ENCODE measurements around the gene KRT20. TPM values are rescaled to one million over a fixed set of nuclear protein-coding genes. Genes with fewer than 3 reads are reported as not detected.
"Not testable (repeated sequence)": the region's sequence is repeated elsewhere in the genome, so short reads cannot be mapped to it uniquely, and the experiment has no call there.

Gene KRT20
- total RNA-seq, 4 donors from 2014 or later = 207 to 797 (median 735) TPM

DNA sequence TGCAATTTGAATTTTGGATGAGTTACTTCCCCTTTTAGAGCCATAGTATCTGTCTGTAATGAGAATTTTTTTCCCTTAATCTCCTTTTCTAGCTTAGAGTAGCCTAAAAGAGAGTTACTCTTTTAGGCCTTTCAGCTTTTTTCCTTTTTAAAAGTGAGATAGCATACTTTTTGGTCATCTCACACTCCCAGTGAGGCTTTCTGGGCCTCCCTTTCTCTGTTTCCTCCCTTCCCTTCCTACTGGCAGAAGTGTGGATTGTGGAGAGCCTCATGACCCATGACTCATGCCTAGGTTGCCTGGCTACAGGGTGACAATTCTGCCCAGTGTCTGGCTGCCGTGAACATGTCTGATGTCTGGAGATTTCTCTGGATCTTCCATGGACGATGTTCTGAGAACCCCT lies 37.2 kb upstream of the KRT20 start:
- H3K27ac ChIP-seq = no peak overlapping the region
- no peak overlapping the region for H3K4me3 ChIP-seq
- DNase-seq = no peak
- intact Hi-C loops (cut with DNase I; ENCODE audit: low total_unique reads) = no loop called here
- no peak for TF ChIP-seq EP300 (IDR thresholded peaks at IDR 0.05; ENCODE audit: low read depth)
- no peak for TF ChIP-seq POLR2A (IDR thresholded peaks at IDR 0.05)
- no peak for TF ChIP-seq POLR2AphosphoS5 (IDR thresholded peaks at IDR 0.05)
- TF ChIP-seq, protein P1, sequence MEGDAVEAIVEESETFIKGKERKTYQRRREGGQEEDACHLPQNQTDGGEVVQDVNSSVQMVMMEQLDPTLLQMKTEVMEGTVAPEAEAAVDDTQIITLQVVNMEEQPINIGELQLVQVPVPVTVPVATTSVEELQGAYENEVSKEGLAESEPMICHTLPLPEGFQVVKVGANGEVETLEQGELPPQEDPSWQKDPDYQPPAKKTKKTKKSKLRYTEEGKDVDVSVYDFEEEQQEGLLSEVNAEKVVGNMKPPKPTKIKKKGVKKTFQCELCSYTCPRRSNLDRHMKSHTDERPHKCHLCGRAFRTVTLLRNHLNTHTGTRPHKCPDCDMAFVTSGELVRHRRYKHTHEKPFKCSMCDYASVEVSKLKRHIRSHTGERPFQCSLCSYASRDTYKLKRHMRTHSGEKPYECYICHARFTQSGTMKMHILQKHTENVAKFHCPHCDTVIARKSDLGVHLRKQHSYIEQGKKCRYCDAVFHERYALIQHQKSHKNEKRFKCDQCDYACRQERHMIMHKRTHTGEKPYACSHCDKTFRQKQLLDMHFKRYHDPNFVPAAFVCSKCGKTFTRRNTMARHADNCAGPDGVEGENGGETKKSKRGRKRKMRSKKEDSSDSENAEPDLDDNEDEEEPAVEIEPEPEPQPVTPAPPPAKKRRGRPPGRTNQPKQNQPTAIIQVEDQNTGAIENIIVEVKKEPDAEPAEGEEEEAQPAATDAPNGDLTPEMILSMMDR (IDR thresholded peaks at IDR 0.05) = no peak
- 64% methylated on average over 2 of the region's 2 CpGs; no CpG with 5 or more reads in 1 of the 2 donors for WGBS, 2 donors (ENCODE audit: low coverage in 1 of 2)
- peaks cover 16% of the 10 kb centered on the region for H3K27me3 ChIP-seq
- in situ Hi-C loops (cut with MboI; ENCODE audit: low pct_ligation_motif_present in 1 of 4, low pct_unique_long_range_greater_than_20kb in 1 of 4, low sequenced_read_pairs in 3 of 4) = loop anchor here in 2 of 4 donors (25.0 kb wide), 2 partner anchors 615 to 715 kb away; partner anchors contain the start of gene KRT19 (in 1 of the 2)
- no peaks in the 10 kb centered on the region for H3K36me3 ChIP-seq
- no peaks in the 10 kb centered on the region for H3K9me3 ChIP-seq
- H3K4me1 ChIP-seq = no peaks in the 10 kb centered on the region

DNA sequence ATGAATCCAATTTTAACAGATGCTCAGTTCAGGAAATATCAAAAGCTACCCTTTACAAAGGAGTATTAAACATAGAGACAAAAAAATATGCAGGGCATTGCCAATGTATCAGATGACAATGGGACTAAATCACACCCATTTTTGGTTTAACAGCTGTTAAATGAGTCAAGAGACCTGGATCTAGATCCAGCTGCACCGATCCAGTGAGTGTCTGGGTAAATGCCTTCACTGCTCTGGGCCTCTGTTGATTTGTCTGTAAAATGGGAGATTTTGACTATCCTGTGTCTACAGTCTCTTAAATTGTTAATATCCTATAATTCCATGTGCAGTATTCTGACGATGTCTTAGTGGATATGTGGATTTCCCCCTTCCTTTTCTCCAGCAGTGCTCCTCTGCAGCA lies 36.0 kb upstream of the KRT20 start:
- Histone ChIP-seq H3K4me3 (no peak overlapping the region), H3K36me3 (no peaks in the 10 kb centered on the region), H3K27ac (no peak overlapping the region), H3K4me1 (no peaks in the 10 kb centered on the region), H3K9me3 (no peaks in the 10 kb centered on the region), H3K27me3 (peaks cover 12% of the 10 kb centered on the region)
- in situ Hi-C loops (cut with MboI; ENCODE audit: low pct_ligation_motif_present in 1 of 4, low pct_unique_long_range_greater_than_20kb in 1 of 4, low sequenced_read_pairs in 3 of 4) (loop anchor here in 2 of 4 donors (25.0 kb wide), 2 partner anchors 616 to 716 kb away; partner anchors contain the start of gene KRT19 (in 1 of the 2)), intact Hi-C loops (cut with DNase I; ENCODE audit: low total_unique reads) (no loop called here)
- TF ChIP-seq EP300 (IDR thresholded peaks at IDR 0.05; ENCODE audit: low read depth) (no peak), POLR2A (IDR thresholded peaks at IDR 0.05) (no peak), POLR2AphosphoS5 (IDR thresholded peaks at IDR 0.05) (no peak)
- TF ChIP-seq, protein P1 (IDR thresholded peaks at IDR 0.05) = no peak
- 70 to 79% methylated on average over 2 of the region's 2 CpGs for WGBS, 2 donors (ENCODE audit: low coverage in 1 of 2)
- no peak for DNase-seq

DNA sequence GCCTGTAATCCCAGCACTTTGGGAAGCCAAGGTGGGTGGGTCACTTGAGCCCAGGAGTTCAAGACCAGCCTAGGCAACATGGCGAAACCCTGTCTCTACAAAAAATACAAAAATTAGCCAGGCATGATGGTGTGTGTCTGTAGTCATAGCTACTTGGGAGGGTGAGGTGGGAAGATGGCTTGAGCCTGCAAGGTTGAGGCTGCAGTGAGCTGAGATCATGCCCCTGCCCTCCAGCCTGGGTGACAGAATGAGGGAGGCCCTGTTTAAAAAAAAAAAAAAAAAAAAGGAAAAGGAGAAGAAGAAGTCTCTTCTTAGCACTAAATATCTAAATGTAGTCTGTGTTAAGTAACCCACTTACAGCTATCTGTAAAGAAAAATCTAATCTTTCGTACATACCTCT lies 32.1 kb upstream of the KRT20 start:
- WGBS, 2 donors (ENCODE audit: low coverage in 1 of 2) = 92 to 100% methylated on average over 1 to 2 of the region's 2 CpGs
- not testable (repeated sequence) for H3K9me3 ChIP-seq, H3K27me3 ChIP-seq, DNase-seq, H3K4me3 ChIP-seq, H3K27ac ChIP-seq, H3K36me3 ChIP-seq, H3K4me1 ChIP-seq
- intact Hi-C loops (cut with DNase I; ENCODE audit: low total_unique reads) = loop anchor here (10.0 kb wide), 1 partner anchor 718 kb away; no protein-coding TSS in a partner anchor
- in situ Hi-C loops (cut with MboI; ENCODE audit: low pct_ligation_motif_present in 1 of 4, low pct_unique_long_range_greater_than_20kb in 1 of 4, low sequenced_read_pairs in 3 of 4) = loop anchor here in 3 of 4 donors (10.0 to 25.0 kb wide), 3 partner anchors 408 to 720 kb away; partner anchors contain the start of gene KRT19 (in 1 of the 3)

DNA sequence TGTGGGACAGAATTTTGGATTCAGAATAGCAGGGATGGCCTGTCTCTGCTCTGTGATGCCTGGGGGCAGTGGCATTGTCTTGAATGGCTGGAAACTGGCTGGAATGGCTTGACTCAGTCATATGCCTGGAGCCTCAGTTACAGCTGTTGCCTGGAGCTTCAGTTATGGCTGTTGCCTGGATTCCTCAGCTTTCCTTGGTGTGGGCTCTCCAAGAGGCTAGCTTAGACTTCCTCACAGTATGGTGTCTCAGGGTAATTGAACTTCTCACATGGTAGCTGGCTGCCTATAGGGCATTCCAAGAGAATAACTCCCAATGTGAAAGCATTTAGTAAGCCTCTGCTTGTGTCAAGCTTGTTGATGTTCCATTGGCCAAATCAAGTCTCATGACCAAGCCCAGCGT lies 31.3 kb upstream of the KRT20 start:
- H3K9me3 ChIP-seq = no peaks in the 10 kb centered on the region
- H3K27me3 ChIP-seq = no peaks in the 10 kb centered on the region
- 97% methylated on average over 1 of the region's 1 CpG; no CpG with 5 or more reads in 1 of the 2 donors for WGBS, 2 donors (ENCODE audit: low coverage in 1 of 2)
- no peak overlapping the region for H3K4me3 ChIP-seq
- TF ChIP-seq, protein P1 (IDR thresholded peaks at IDR 0.05) = no peak
- TF ChIP-seq EP300 (IDR thresholded peaks at IDR 0.05; ENCODE audit: low read depth) (no peak), POLR2A (IDR thresholded peaks at IDR 0.05) (no peak), POLR2AphosphoS5 (IDR thresholded peaks at IDR 0.05) (no peak)
- no peak overlapping the region for H3K27ac ChIP-seq
- H3K36me3 ChIP-seq = no peaks in the 10 kb centered on the region
- in situ Hi-C loops (cut with MboI; ENCODE audit: low pct_ligation_motif_present in 1 of 4, low pct_unique_long_range_greater_than_20kb in 1 of 4, low sequenced_read_pairs in 3 of 4) (loop anchor here in 3 of 4 donors (10.0 to 25.0 kb wide), 3 partner anchors 408 to 721 kb away; partner anchors contain the start of gene KRT19 (in 1 of the 3)), intact Hi-C loops (cut with DNase I; ENCODE audit: low total_unique reads) (loop anchor here (10.0 kb wide), 1 partner anchor 718 kb away; no protein-coding TSS in a partner anchor)
- no peaks in the 10 kb centered on the region for H3K4me1 ChIP-seq
- no peak for DNase-seq
